LNCaP clone FGC (cell line): Measurements from ENCODE around the gene XPNPEP3.

ENCODE experiments used
- DNase-seq: peaks from one replicate; pipeline ENCODE4 v3.0.0-alpha.2; 2011; ENCODE audit warnings: low read depth
- H3K4me3 ChIP-seq: 2 replicates; pipeline ENCODE4 v1.5.1; 2011; ENCODE audit warnings: mild to moderate bottlenecking, low read depth, low read length, control low read depth
- CTCF ChIP-seq: IDR thresholded peaks from 2 replicates; pipeline ENCODE4 v1.5.1; 2012; ENCODE audit warnings: mild to moderate bottlenecking; ENCODE audit not compliant: control insufficient read depth, insufficient read depth; ENCODE audit errors: extremely low read depth

The XPNPEP3 gene

DNA sequence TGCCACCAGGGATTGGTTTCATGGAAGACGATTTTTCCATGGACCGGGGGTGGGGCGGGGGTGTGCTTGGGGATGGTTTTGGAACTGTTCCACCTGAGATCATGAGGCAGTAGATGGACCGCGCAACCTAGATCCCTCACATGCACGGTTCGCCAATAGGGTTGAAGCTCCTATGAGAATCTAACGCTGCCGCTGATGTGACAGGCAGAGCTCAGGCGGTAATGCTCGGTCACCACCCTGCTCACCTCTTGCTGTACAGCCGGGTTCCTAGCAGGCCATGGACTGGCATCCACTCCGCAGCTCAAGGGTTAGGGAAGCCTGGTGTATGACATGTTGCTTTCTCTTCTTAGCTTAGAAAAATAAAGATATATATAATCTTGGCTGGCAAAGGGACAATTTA lies 116.2 kb downstream of the XPNPEP3 start:
- DNase-seq = no peak
- H3K4me3 ChIP-seq = no peak overlapping the region
- TF ChIP-seq CTCF = no peak

DNA sequence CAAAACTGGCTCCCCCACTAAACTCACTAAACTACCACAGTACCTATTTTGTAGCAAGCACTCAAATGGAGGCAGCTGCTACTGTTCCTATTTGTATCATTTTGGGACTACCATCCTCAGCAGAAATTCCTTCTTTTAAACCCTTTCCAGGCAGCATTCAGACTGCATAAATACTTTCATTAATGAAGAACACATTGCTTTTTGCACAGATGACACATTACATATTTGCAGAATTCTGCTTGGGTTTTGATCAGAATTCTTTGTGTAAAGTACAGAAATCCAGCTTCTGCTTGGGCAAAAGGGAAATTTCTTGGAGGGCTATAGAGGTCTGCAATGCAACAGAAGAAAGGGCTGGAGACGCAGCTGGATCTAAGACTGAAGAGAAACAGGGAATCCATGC lies 118.4 kb downstream of the XPNPEP3 start:
- TF ChIP-seq CTCF = no peak
- no peak for DNase-seq

GRCh38 chr22:40976866-40977700 lies 120.1 kb downstream of the XPNPEP3 start:
- no peak for DNase-seq
- TF ChIP-seq CTCF = no peak
- no peak overlapping the region for H3K4me3 ChIP-seq

More for the DNA sequence above, 118.4 kb downstream of the XPNPEP3 start:
- no peak overlapping the region for H3K4me3 ChIP-seq

- no peak for TF ChIP-seq CTCF
- H3K4me3 ChIP-seq = no peak overlapping the region
- no peak for DNase-seq
Observed at GRCh38 chr22:40979198-40979597, 122.2 kb downstream of the XPNPEP3 start.

- H3K4me3 ChIP-seq = no peak overlapping the region
- DNase-seq = no peak
- TF ChIP-seq CTCF = no peak
Observed at GRCh38 chr22:40979871-40980270, 122.9 kb downstream of the XPNPEP3 start.
